Neural progenitor cell (in vitro differentiated cells): Measurements from ENCODE around the gene CLCF1. TPM values are rescaled to one million over a fixed set of nuclear protein-coding genes. Genes with fewer than 3 reads are reported as not detected.

Experiments used
- DNase-seq: peaks from one replicate; pipeline ENCODE4 v3.0.0-alpha.2; 2016; ENCODE audit warnings: low spot score
- H2AFZ ChIP-seq: fragments of 200-600 bp; sonication (generic); replicated peaks from 2 replicates; pipeline ENCODE4 v1.6.1; 2016; ENCODE audit warnings: antibody characterized with exemption
- H3F3A ChIP-seq: fragments of 200-600 bp; sonication (generic); 2 replicates; pipeline ENCODE4 v1.6.1; 2016; ENCODE audit warnings: antibody characterized with exemption, low read depth
- H3K27ac ChIP-seq: fragments of 200-600 bp; sonication (generic); 2 replicates; pipeline ENCODE4 v1.5.1; 2016; ENCODE audit warnings: mild to moderate bottlenecking
- H3K27me3 ChIP-seq: fragments of 200-600 bp; sonication (generic); 2 replicates; pipeline ENCODE4 v1.6.1; 2016; ENCODE audit warnings: mild to moderate bottlenecking, moderate library complexity
- H3K36me3 ChIP-seq: fragments of 200-600 bp; sonication (generic); 2 replicates; pipeline ENCODE4 v1.5.1; 2016
- H3K4me1 ChIP-seq: fragments of 200-600 bp; sonication (generic); 2 replicates; pipeline ENCODE4 v1.6.1; 2016; ENCODE audit warnings: mixed run types
- H3K4me2 ChIP-seq: fragments of 200-600 bp; sonication (generic); 2 replicates; pipeline ENCODE4 v1.6.1; 2016
- H3K4me3 ChIP-seq: fragments of 200-600 bp; sonication (generic); 2 replicates; pipeline ENCODE4 v1.5.1; 2016
- H3K79me2 ChIP-seq: fragments of 200-600 bp; sonication (generic); 2 replicates; pipeline ENCODE4 v1.6.1; 2016; ENCODE audit warnings: low read depth
- H3K9ac ChIP-seq: fragments of 200-600 bp; sonication (generic); 2 replicates; pipeline ENCODE4 v1.6.1; 2016
- H3K9me3 ChIP-seq: fragments of 200-600 bp; sonication (generic); 2 replicates; pipeline ENCODE4 v1.5.1; 2016; ENCODE audit warnings: low read depth
- H4K20me1 ChIP-seq: fragments of 200-600 bp; sonication (generic); 2 replicates; pipeline ENCODE4 v1.6.1; 2016; ENCODE audit warnings: low read depth
- H3K27ac Mint-ChIP-seq: 3 replicates; pipeline ENCODE4 v1.8.0; 2021; ENCODE audit warnings: mixed read lengths
- H3K27me3 Mint-ChIP-seq: 2 replicates; pipeline ENCODE4 v1.8.0; 2022; ENCODE audit warnings: low read depth, mild to moderate bottlenecking, inconsistent platforms, moderate library complexity, mixed read lengths; ENCODE audit not compliant: insufficient read depth
- H3K36me3 Mint-ChIP-seq: 3 replicates; pipeline ENCODE4 v1.8.0; 2021; ENCODE audit warnings: mixed read lengths
- H3K4me1 Mint-ChIP-seq: 3 replicates; pipeline ENCODE4 v1.8.0; 2021; ENCODE audit warnings: mixed read lengths
- H3K4me3 Mint-ChIP-seq: 3 replicates; pipeline ENCODE4 v1.8.0; 2021; ENCODE audit warnings: mild to moderate bottlenecking, moderate library complexity, mixed read lengths
- H3K9me3 Mint-ChIP-seq: 3 replicates; pipeline ENCODE4 v1.8.0; 2020; ENCODE audit warnings: mixed read lengths
- CTCF ChIP-seq: fragments of 200-600 bp; sonication (generic); IDR thresholded peaks from 2 replicates; pipeline ENCODE4 v1.5.1; 2017; ENCODE audit warnings: antibody characterized with exemption, mild to moderate bottlenecking
- EZH2 ChIP-seq: fragments of 200-600 bp; sonication (generic); IDR thresholded peaks from 2 replicates; pipeline ENCODE4 v1.6.1; 2017; ENCODE audit warnings: antibody characterized with exemption, mild to moderate bottlenecking, moderate library complexity
- EZH2phosphoT487 ChIP-seq: fragments of 200-600 bp; sonication (generic); IDR thresholded peaks from 2 replicates; pipeline ENCODE4 v1.6.1; 2017; ENCODE audit warnings: antibody characterized with exemption
- total RNA-seq: library from RNA; depleted of rRNA; stranded (reverse); fragments of >200 nt; gene quantifications from 2 replicates; pipeline ENCODE4 v1.2.3, GENCODE V29; 2015; ENCODE audit warnings: low replicate concordance

CLCF1 gene
- total RNA-seq, 1 donor from 2014 or later, result 2.0 TPM

DNA sequence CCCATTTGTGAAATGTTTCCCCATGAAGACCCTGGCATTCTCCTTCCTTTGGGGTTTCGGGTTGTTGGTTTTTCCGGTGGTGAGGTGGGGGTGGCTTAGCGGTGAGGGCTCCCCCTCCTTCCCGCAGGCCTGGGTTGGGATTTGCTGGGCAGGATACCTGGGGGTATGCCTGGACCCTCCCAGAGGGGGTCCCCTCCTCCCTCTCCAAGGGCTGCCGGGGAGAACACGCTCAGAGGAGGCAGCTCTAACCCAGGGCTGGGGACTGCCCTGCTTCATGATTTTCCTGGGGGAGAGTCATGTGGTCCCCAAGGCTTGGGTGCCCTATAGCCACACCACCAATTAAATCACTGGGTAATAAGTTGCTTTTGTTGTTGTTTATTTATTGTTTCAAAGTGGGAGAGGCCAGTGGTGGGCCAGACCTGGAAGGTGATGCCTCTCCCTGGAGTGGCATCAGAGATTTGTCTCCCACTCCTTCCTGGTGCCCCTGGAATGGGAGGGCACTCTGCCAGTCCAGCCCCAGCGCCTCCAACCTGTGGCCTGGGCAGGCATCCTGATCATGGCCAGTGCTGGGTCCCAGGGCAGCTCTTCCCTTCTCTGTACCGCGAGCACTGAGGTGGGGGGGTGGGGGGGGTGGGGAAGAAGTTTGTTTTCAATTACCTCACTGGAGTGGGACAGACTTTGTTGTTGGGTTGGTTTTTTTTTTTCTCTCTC is 1.3 kb upstream of the CLCF1 start:
- H3K27me3 Mint-ChIP-seq, result peaks cover 23% of the 10 kb centered on the region
- Histone ChIP-seq H3K4me2 (peak overlapping the region; percentile 92), H4K20me1 (peaks cover 16% of the 10 kb centered on the region), H3K27me3 (peaks cover 80% of the 10 kb centered on the region), H3K9ac (no peak overlapping the region), H3K4me3 (peak overlapping the region; percentile 88), H3K27ac (no peak overlapping the region), H3K79me2 (no peaks in the 10 kb centered on the region), H2AFZ (no peak overlapping the region), H3K4me1 (peaks cover 52% of the 10 kb centered on the region), H3K9me3 (no peaks in the 10 kb centered on the region), H3F3A (peaks cover 46% of the 10 kb centered on the region), H3K36me3 (no peaks in the 10 kb centered on the region)
- TF ChIP-seq EZH2phosphoT487, result no peak
- peaks cover 48% of the 10 kb centered on the region for H3K4me1 Mint-ChIP-seq
- H3K4me3 Mint-ChIP-seq, result peak overlapping the region; percentile 85
- peak overlapping the region; percentile 8 for H3K27ac Mint-ChIP-seq
- no peak for DNase-seq
- no peaks in the 10 kb centered on the region for H3K9me3 Mint-ChIP-seq
- H3K36me3 Mint-ChIP-seq, result no peaks in the 10 kb centered on the region

DNA sequence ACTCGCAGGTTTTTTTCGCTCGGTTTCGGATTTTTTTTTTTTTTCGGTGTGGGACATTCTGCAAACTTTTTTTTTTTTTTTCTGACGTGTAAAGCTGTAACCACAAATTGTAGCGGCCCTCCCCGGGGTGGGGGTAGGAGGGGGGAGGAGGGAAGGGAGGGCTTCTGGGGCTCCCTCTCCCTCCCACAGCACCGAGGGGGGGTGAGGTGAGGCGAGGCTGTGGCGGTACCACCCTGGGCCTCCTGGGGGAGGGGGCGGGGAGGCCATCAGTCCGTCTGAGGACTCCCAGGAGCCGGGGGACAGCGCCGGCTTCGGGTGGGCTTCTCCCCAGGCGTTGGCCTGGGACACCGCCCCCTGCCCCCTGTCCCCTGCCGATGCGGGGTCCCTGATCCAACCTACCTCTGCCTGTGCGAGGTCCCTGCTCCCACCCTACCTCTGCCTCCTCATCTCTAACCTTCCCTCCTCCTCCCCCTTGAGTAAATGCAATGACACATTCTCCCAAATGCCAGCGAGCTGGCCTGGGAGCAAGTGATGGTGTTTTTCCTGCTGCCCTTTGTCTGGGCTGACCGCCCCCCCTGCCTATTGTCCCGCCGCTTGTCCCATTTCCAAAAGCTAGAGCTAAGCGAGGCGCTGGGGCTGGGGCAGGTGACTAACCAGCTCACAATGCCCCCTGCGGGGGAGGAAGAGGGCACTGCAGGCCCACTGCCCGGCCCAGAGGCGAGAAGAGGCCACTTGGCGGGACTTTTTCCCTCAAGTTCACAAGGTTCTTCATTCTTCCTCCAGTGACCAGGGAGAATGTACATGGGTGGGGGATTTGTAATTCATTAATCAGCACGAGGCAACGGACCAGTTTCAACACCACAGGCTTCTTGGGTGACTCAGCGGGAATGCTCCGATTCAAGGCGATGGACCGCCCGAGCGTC is 511 bp upstream of the CLCF1 start:
- Histone ChIP-seq H4K20me1 (peaks cover 16% of the 10 kb centered on the region), H2AFZ (no peak overlapping the region), H3K79me2 (no peaks in the 10 kb centered on the region), H3K4me2 (peak overlapping the region; percentile 92), H3K4me1 (peaks cover 52% of the 10 kb centered on the region), H3K36me3 (no peaks in the 10 kb centered on the region), H3K27me3 (peaks cover 85% of the 10 kb centered on the region), H3K4me3 (peak overlapping the region; percentile 88), H3F3A (peaks cover 46% of the 10 kb centered on the region), H3K9me3 (no peaks in the 10 kb centered on the region), H3K27ac (no peak overlapping the region), H3K9ac (no peak overlapping the region)
- no peaks in the 10 kb centered on the region for H3K9me3 Mint-ChIP-seq
- peak overlapping the region; percentile 87 for H3K4me3 Mint-ChIP-seq
- peaks cover 48% of the 10 kb centered on the region for H3K4me1 Mint-ChIP-seq
- DNase-seq, result peak; percentile 89
- TF ChIP-seq EZH2phosphoT487 (no peak), CTCF (peak; percentile 55), EZH2 (peak; percentile 38)
- H3K27ac Mint-ChIP-seq, result peak overlapping the region; percentile 59
- H3K27me3 Mint-ChIP-seq, result peaks cover 23% of the 10 kb centered on the region
- no peaks in the 10 kb centered on the region for H3K36me3 Mint-ChIP-seq

- H2AFZ ChIP-seq, result no peak overlapping the region
- no peak overlapping the region for H3K27ac Mint-ChIP-seq
- peaks cover 26% of the 10 kb centered on the region for H3K27me3 Mint-ChIP-seq
Measured at GRCh38 chr11:67372321-67372992, 941 bp downstream of the CLCF1 start.

More at GRCh38 chr11:67372321-67372992, 941 bp downstream of the CLCF1 start:
- Histone ChIP-seq H3K36me3 (no peaks in the 10 kb centered on the region), H3K27ac (no peak overlapping the region), H3K9me3 (no peaks in the 10 kb centered on the region), H3K27me3 (peaks cover 79% of the 10 kb centered on the region), H3K9ac (no peak overlapping the region), H3F3A (peaks cover 46% of the 10 kb centered on the region), H3K4me2 (peak overlapping the region; percentile 92), H4K20me1 (peaks cover 16% of the 10 kb centered on the region), H3K4me1 (peaks cover 52% of the 10 kb centered on the region), H3K4me3 (peak overlapping the region; percentile 88), H3K79me2 (no peaks in the 10 kb centered on the region)
- Mint-ChIP-seq H3K36me3 (no peaks in the 10 kb centered on the region), H3K9me3 (no peaks in the 10 kb centered on the region), H3K4me1 (peaks cover 46% of the 10 kb centered on the region), H3K4me3 (peak overlapping the region; percentile 86)
- DNase-seq, result peak; percentile 69
- TF ChIP-seq CTCF (no peak), EZH2phosphoT487 (no peak), EZH2 (no peak)
